C4-2B (cell line): ENCODE measurements around the gene USP32.

Experiments used
- CTCF ChIP-seq: fragments of 450-650 bp; conservative IDR thresholded peaks from 2 replicates; pipeline ENCODE4 v1.5.1; 2017; ENCODE audit warnings: mild to moderate bottlenecking
- ZFX ChIP-seq: fragments of 450-650 bp; IDR thresholded peaks from 2 replicates; pipeline ENCODE4 v1.6.1; 2017

- TF ChIP-seq CTCF (no peak), ZFX (no peak)
Measured at GRCh38 chr17:60244656-60245055, 147.3 kb downstream of the USP32 start.
